H1 (cell line): ENCODE results near the gene POLA1. TPM values are rescaled to one million over a fixed set of nuclear protein-coding genes. Genes with fewer than 3 reads are reported as not detected.

ENCODE experiments used
- CTCF ChIA-PET: fragments of 300-600 bp; sonication (Branson Sonifier 250); formaldehyde crosslinking; loops from one replicate; lab custom pipeline; 2021; ENCODE audit not compliant: partially characterized antibody; lab: Charles Lee
- POLR2A ChIA-PET: fragments of 300-600 bp; sonication (Branson Sonifier 250); formaldehyde crosslinking; loops from one replicate; lab custom pipeline; 2021; ENCODE audit warnings: inconsistent platforms; ENCODE audit not compliant: partially characterized antibody; lab: Charles Lee
- DNase-seq, 2 experiments: peaks; one replicate each; pipeline versions ENCODE4 v3.0.0 to v3.0.0-alpha.2; 2010 to 2022; ENCODE audit warnings: low spot score in 2 of 2, low read depth in 1 of 2, mixed read lengths in 1 of 2
- FAIRE-seq: peaks from 2 replicates; lab custom pipeline; 2011; peaks lifted over from hg19 to GRCh38; lab: Jason Lieb, UNC
- H2AFZ ChIP-seq: 2 replicates; pipeline ENCODE4 v1.8.1; 2012; ENCODE audit warnings: low read length, inconsistent platforms
- H2AK5ac ChIP-seq: 2 replicates; pipeline ENCODE4 v1.6.1; 2013; ENCODE audit warnings: low read depth, low read length
- H2BK120ac ChIP-seq: replicated peaks from 2 replicates; pipeline ENCODE3; 2013; ENCODE audit warnings: low read depth, low read length, inconsistent platforms
- H2BK12ac ChIP-seq: 2 replicates; pipeline ENCODE4 v1.6.1; 2013; ENCODE audit warnings: low read depth, low read length
- H2BK15ac ChIP-seq: 2 replicates; pipeline ENCODE4 v1.6.1; 2013; ENCODE audit warnings: low read length
- H2BK20ac ChIP-seq: 2 replicates; pipeline ENCODE4 v1.6.1; 2013; ENCODE audit warnings: low read length
- H2BK5ac ChIP-seq: 2 replicates; pipeline ENCODE4 v1.6.1; 2013; ENCODE audit warnings: low read depth, low read length
- H3K14ac ChIP-seq: 2 replicates; pipeline ENCODE4 v1.6.1; 2013; ENCODE audit warnings: inconsistent platforms; ENCODE audit not compliant: insufficient read length
- H3K18ac ChIP-seq: 2 replicates; pipeline ENCODE4 v1.6.1; 2013; ENCODE audit warnings: low read length; ENCODE audit errors: extremely low read depth
- H3K23ac ChIP-seq: 2 replicates; pipeline ENCODE4 v1.6.1; 2013; ENCODE audit warnings: inconsistent platforms; ENCODE audit not compliant: insufficient read length
- H3K23me2 ChIP-seq: 2 replicates; pipeline ENCODE4 v1.6.1; 2013; ENCODE audit warnings: low read depth, low read length
- H3K27ac ChIP-seq: 2 replicates; pipeline ENCODE4 v1.6.1; 2011; ENCODE audit warnings: low read depth, low read length, inconsistent platforms
- H3K27me3 ChIP-seq, 4 experiments: replicated peaks in 1 of 4; 1 replicate in 1 of 4; 2 replicates in 3 of 4; pipeline versions ENCODE4 v1.6.1 to v1.8.1; 2011 to 2013; ENCODE audit warnings: low read length in 3 of 4, mild to moderate bottlenecking in 3 of 4, inconsistent platforms in 2 of 4, mixed read lengths in 2 of 4, moderate library complexity in 1 of 4; ENCODE audit not compliant: control insufficient read depth in 3 of 4, insufficient read depth in 3 of 4; ENCODE audit errors: extremely low read depth in 1 of 4
- H3K36me3 ChIP-seq, 4 experiments: 2 replicates each; pipeline versions ENCODE4 v1.6.1 to v1.8.1; 2011 to 2013; ENCODE audit warnings: mild to moderate bottlenecking in 4 of 4, low read length in 3 of 4, moderate library complexity in 2 of 4, control low read depth in 1 of 4, inconsistent platforms in 1 of 4; ENCODE audit not compliant: insufficient read depth in 4 of 4, control insufficient read depth in 2 of 4
- H3K4ac ChIP-seq: replicated peaks from 2 replicates; pipeline ENCODE3; 2013; ENCODE audit warnings: low read length, low read depth, mixed read lengths, inconsistent platforms; ENCODE audit not compliant: insufficient read length
- H3K4me1 ChIP-seq, 4 experiments: replicated peaks in 1 of 4; 1 replicate in 1 of 4; 2 replicates in 3 of 4; pipeline versions ENCODE4 v1.6.1 to v1.8.1; 2011 to 2013; ENCODE audit warnings: low read length in 3 of 4, inconsistent platforms in 2 of 4, mixed read lengths in 1 of 4; ENCODE audit not compliant: insufficient read depth in 4 of 4, control insufficient read depth in 3 of 4
- H3K4me2 ChIP-seq, 2 experiments: 2 replicates each; pipeline versions ENCODE4 v1.6.1 to v1.8.1; 2011 to 2013; ENCODE audit warnings: low read depth in 2 of 2, low read length in 2 of 2, control low read depth in 1 of 2, inconsistent platforms in 1 of 2, mild to moderate bottlenecking in 1 of 2; ENCODE audit not compliant: insufficient read depth in 1 of 2
- H3K4me3 ChIP-seq, 4 experiments: fragments of 200-600, 300-600 bp in 1 of 4; sonication (generic), shearing (Covaris generic), sonication (Bioruptor Twin) in 1 of 4; 2 replicates each; pipeline versions ENCODE4 v1.5.1 to v1.8.1; 2011 to 2016; ENCODE audit warnings: low read length in 4 of 4, low read depth in 3 of 4, control low read depth in 2 of 4, inconsistent platforms in 2 of 4, mild to moderate bottlenecking in 2 of 4, mixed read lengths in 1 of 4, moderate library complexity in 1 of 4; ENCODE audit not compliant: insufficient read depth in 2 of 4; ENCODE audit errors: extremely low read depth in 1 of 4
- H3K56ac ChIP-seq: replicated peaks from 2 replicates; pipeline ENCODE3; 2013; ENCODE audit warnings: low read depth, mild to moderate bottlenecking, mixed read lengths, low read length, inconsistent platforms; ENCODE audit not compliant: insufficient read length
- H3K79me1 ChIP-seq: 2 replicates; pipeline ENCODE4 v1.6.1; 2013; ENCODE audit warnings: low read depth, low read length, control low read depth
- H3K79me2 ChIP-seq, 2 experiments: 2 replicates each; pipeline versions ENCODE4 v1.6.1 to v1.8.1; 2012 to 2013; ENCODE audit warnings: low read length in 2 of 2, mild to moderate bottlenecking in 2 of 2, inconsistent platforms in 1 of 2; ENCODE audit not compliant: insufficient read depth in 2 of 2, control insufficient read depth in 1 of 2
- H3K9ac ChIP-seq, 4 experiments: replicated peaks in 1 of 4; 1 replicate in 1 of 4; 2 replicates in 3 of 4; pipeline versions ENCODE4 v1.6.1 to v1.8.1; 2011 to 2013; ENCODE audit warnings: low read depth in 3 of 4, low read length in 3 of 4, control low read depth in 2 of 4, mild to moderate bottlenecking in 2 of 4, moderate library complexity in 2 of 4, inconsistent platforms in 1 of 4; ENCODE audit errors: extremely low read depth in 1 of 4
- H3K9me3 ChIP-seq, 2 experiments: 2 replicates each; pipeline versions ENCODE4 v1.6.1 to v1.8.1; 2012 to 2013; ENCODE audit warnings: mild to moderate bottlenecking in 2 of 2, moderate library complexity in 2 of 2, control low read depth in 1 of 2, inconsistent platforms in 1 of 2, low read depth in 1 of 2, low read length in 1 of 2, mixed read lengths in 1 of 2; ENCODE audit not compliant: insufficient read depth in 2 of 2
- H4K20me1 ChIP-seq, 2 experiments: replicated peaks in 1 of 2; 2 replicates each; pipeline versions ENCODE3 to v1.8.1; 2011 to 2013; ENCODE audit warnings: inconsistent platforms in 2 of 2, low read length in 2 of 2, mild to moderate bottlenecking in 1 of 2; ENCODE audit not compliant: insufficient read depth in 2 of 2, control insufficient read depth in 1 of 2
- H4K5ac ChIP-seq: 2 replicates; pipeline ENCODE4 v1.6.1; 2013; ENCODE audit warnings: low read length, low read depth, mixed read lengths, inconsistent platforms; ENCODE audit not compliant: insufficient read length
- H4K8ac ChIP-seq: 2 replicates; pipeline ENCODE4 v1.8.0; 2013; ENCODE audit warnings: mild to moderate bottlenecking, moderate library complexity, low read length, inconsistent platforms; ENCODE audit not compliant: insufficient read depth; ENCODE audit errors: extremely low read depth
- H4K91ac ChIP-seq: replicated peaks from 2 replicates; pipeline ENCODE3; 2013; ENCODE audit warnings: low read length, mixed read lengths, inconsistent platforms; ENCODE audit not compliant: insufficient read length
- WGBS, 2 experiments: shearing (Covaris generic) in 1 of 2; methylation state at CpG; one replicate each; pipeline versions ENCODE4 v1.1.6 to v1.1.7; 2013 to 2015; ENCODE audit warnings: low lambda C conversion rate in 2 of 2, mixed read lengths in 2 of 2, inconsistent platforms in 1 of 2, low coverage in 1 of 2, missing lambda C conversion rate in 1 of 2; ENCODE audit not compliant: insufficient replicate concordance in 2 of 2, insufficient coverage in 1 of 2, insufficient read length in 1 of 2; ENCODE audit errors: extremely low coverage in 1 of 2, missing lambda C conversion rate in 1 of 2; 5-methylcytosine and 5-hydroxymethylcytosine counted together
- polyA plus RNA-seq, 7 experiments: library from polyadenylated mRNA; depleted of rRNA in 3 of 7; stranded (reverse) in 5 of 7; unstranded in 2 of 7; fragments of >200 nt in 5 of 7; fragments of 200-250 nt in 2 of 7; gene quantifications; 1 replicate in 5 of 7; 2 replicates in 1 of 7; 4 replicates in 1 of 7; pipeline versions ENCODE4 v1.2.1 to v1.2.3, GENCODE V29; 2011 to 2013; ENCODE audit warnings: missing spikeins in 2 of 7, mixed read lengths in 2 of 7
- total RNA-seq: library from RNA; stranded (reverse); fragmentation: NEBNext Ultra II Directional; extraction: Animal tissue kit (Norgen Biotek cat#: 25700); gene quantifications from 2 replicates; pipeline ENCODE4 v1.2.1, GENCODE V29; 2021

The POLA1 gene
- total and polyA plus RNA-seq, 2 of the 8 experiments (the other 6 are each of a cell fraction or from before 2014, with no cell fraction given) = 5.6 to 34.9 TPM

- Histone ChIP-seq H4K91ac (no peak overlapping the region), H4K5ac (no peak overlapping the region), H3K56ac (no peak overlapping the region), H4K20me1 (no peaks in the 10 kb centered on the region), H3K14ac (no peak overlapping the region), H3K27ac (no peak overlapping the region), H2BK5ac (no peak overlapping the region), H3K79me1 (no peaks in the 10 kb centered on the region), H3K23me2 (no peaks in the 10 kb centered on the region), H2BK12ac (no peak overlapping the region), H3K4me2 (no peak overlapping the region), H3K9ac (no peak overlapping the region), H3K27me3 (no peaks in the 10 kb centered on the region), H3K36me3 (no peaks in the 10 kb centered on the region), H2AK5ac (no peak overlapping the region), H3K9me3 (no peaks in the 10 kb centered on the region), H3K4me3 (no peak overlapping the region), H3K18ac (no peak overlapping the region), H3K4me1 (0 out of 7 replicates have a peak, but pooled peaks cover 0 to 4% (median 0%) of the 10 kb centered on the region in 4 experiments), H2AFZ (no peak overlapping the region), H2BK120ac (no peak overlapping the region), H4K8ac (no peak overlapping the region), H3K4ac (no peak overlapping the region), H3K23ac (no peak overlapping the region), H2BK20ac (no peak overlapping the region), H3K79me2 (no peaks in the 10 kb centered on the region), H2BK15ac (no peak overlapping the region)
- no peak for FAIRE-seq
- 78% methylated on average over 2 of the region's 2 CpGs; no CpG with 5 or more reads in 1 of the 2 experiments for WGBS, 2 experiments
- ChIA-PET POLR2A (no interaction called here), CTCF (interaction anchor here (1.2 kb wide), 1 partner anchor 22 kb away, joined by 3 read pairs; no protein-coding TSS in a partner anchor)
- no peak for DNase-seq
Observed at GRCh38 chrX:24963823-24964222, 270.1 kb downstream of the POLA1 start.
